Measurements from ENCODE around the gene FOXP1.

DNA sequence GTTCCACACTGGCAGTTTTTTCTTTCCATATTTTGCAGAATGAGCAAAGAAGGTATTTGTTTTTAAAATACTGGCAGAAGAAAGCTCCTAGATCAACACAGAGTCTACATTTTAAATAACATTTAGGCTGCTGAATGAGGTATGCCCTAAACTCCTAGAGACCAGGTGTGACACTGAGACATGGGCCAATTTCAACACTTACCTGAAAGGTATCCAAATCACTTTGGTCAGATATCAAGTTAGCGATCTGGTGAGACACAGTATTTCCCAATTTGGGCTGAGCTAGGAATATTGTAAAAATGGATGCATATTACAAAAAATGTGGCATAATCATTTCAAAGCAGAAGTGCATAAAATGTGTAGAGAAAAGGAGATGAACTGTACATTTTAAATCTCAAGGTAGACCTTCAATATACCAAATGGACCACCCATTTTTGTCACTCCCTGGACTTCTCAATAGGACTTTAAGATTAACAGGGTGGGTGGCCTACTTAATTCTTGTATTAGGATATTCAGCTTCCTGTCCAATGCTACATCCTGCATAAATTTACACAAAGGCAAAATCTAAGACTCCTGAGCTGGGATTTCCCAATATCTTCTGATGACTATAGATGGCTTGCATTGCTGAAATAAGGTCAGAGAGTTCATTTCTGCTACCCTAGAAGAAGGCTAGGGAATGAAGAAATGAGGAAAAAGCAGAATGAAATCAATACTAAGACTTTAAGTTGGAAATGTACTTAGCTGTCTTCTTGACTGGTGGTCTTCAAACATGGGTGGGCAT is 487.8 kb downstream of the FOXP1 start:
- TF ChIP-seq CTCF (IDR thresholded peaks at IDR 0.05): no peak
- TF ChIP-seq POLR2A (IDR thresholded peaks at IDR 0.05): no peak
